Stimulated activated effector memory CD8-positive, alpha-beta T cell treated with anti-CD3 and anti-CD28 coated beads, Interleukin-12 subunit alpha, Interleukin-12 subunit beta, amount 100 ng/mL, for 72 hours (primary cell): Measurements from ENCODE around the gene PLPP3.

Experiments used
- ATAC-seq: fragments of 150-1000 bp; cut with Tn5 transposase; 2 replicates; pipeline ENCODE4 v1.10.0; 2021
- DNase-seq, 2 donors: peaks; one replicate each; pipeline ENCODE4 v3.0.0; 2021 to 2022; ENCODE audit warnings: low spot score in 2 of 2
- H3K27ac Mint-ChIP-seq: one replicate; pipeline ENCODE4 v1.8.0; 2022; ENCODE audit warnings: mild to moderate bottlenecking, mixed read lengths
- H3K36me3 Mint-ChIP-seq: one replicate; pipeline ENCODE4 v1.8.0; 2022; ENCODE audit warnings: mild to moderate bottlenecking, mixed read lengths
- H3K4me1 Mint-ChIP-seq: one replicate; pipeline ENCODE4 v1.8.0; 2022; ENCODE audit warnings: mixed read lengths
- H3K4me3 Mint-ChIP-seq: one replicate; pipeline ENCODE4 v1.8.0; 2022; ENCODE audit warnings: mild to moderate bottlenecking, mixed read lengths
- H3K9me3 Mint-ChIP-seq: one replicate; pipeline ENCODE4 v1.8.0; 2022; ENCODE audit warnings: mixed read lengths

Gene PLPP3

DNA sequence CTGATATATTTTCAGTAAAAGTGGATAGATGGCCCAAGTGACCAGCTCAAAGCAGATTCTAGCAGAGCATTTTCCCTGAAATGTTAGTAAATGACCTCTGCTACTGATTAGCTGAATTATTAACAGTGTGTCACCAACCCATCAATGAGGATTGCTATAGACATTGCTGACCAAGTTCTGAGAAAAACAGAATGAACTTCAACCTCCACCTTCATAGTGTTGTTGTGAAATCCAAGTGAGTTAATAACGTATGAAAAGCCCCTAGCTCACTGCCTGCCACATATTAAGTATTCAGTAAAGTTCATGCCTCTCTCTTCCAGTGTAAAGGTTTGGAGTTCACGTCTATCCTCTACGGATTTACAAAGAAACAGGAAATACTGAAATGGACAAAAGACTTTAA is 15.8 kb downstream of the PLPP3 start:
- no peaks in the 10 kb centered on the region for H3K4me1 Mint-ChIP-seq
- no peak overlapping the region for H3K4me3 Mint-ChIP-seq
- DNase-seq: no peak
- H3K27ac Mint-ChIP-seq: no peak overlapping the region
- H3K9me3 Mint-ChIP-seq: no peaks in the 10 kb centered on the region
- no peak for ATAC-seq
- no peaks in the 10 kb centered on the region for H3K36me3 Mint-ChIP-seq

- no peak overlapping the region for H3K27ac Mint-ChIP-seq
- no peak overlapping the region for H3K4me3 Mint-ChIP-seq
- no peaks in the 10 kb centered on the region for H3K36me3 Mint-ChIP-seq
- DNase-seq: no peak
- no peaks in the 10 kb centered on the region for H3K9me3 Mint-ChIP-seq
- ATAC-seq: no peak
- H3K4me1 Mint-ChIP-seq: no peaks in the 10 kb centered on the region
Observed at GRCh38 chr1:56562891-56563452, 16.4 kb downstream of the PLPP3 start.

DNA sequence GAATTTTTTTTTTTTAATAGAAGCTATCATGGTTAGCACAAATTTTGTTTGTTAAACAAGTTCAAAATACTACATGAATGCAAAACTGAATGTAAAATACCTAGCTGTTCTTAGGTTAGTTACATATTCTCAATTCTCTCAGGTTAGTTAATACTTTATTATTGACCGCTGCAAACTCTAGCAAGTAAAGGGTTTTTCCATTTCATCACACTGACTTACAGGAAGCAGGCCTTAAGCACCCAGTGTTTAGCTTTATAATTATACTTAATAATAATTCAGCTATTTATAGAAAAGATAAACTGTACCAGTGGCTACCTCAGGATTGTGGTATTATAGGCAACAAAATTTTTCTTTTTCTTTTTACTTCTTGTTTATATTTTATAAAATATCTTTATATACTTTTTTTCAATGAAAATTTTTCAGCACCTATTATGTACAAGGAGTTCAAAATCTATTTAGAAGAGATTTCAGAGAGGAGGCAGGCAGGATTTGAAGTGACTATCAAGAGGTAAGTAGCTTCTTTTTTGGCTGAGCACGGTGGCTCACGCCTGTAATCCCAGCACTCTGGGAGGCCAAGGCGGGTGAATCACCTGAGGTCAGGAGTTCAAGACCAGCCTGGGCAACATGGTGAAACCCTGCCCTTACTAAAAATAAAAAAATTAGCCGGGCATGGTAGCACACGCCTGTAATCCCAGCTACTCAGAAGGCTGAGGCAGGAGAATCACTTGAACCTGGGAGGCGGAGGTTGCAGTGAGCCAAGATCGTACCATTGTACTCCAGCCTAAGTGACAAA is 17.9 kb downstream of the PLPP3 start:
- Mint-ChIP-seq H3K36me3 (no peaks in the 10 kb centered on the region), H3K27ac (no peak overlapping the region), H3K4me3 (no peak overlapping the region), H3K4me1 (no peaks in the 10 kb centered on the region), H3K9me3 (no peaks in the 10 kb centered on the region)
- DNase-seq (no peak), ATAC-seq (no peak)

- H3K4me1 Mint-ChIP-seq: no peaks in the 10 kb centered on the region
- DNase-seq: no peak
Observed at GRCh38 chr1:56557746-56558145, 21.6 kb downstream of the PLPP3 start.

DNA sequence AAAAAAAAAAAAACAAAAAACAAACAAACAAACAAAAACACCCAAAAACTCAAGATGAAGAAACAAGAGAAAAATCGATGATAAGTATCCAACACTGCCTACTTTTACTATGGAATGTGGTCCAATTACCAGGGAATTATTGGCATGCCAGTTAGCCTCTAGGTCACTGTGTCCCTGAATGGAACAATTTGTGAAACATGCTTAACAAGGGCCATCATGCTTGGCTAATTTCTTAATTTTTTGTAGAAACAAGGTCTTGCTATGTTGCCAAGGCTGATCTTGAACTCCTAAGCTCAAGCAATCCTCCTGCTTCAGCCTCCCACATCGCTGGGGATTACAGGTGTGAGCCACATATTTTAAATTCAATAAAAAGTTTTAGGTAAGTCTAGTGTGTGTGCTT is 23.9 kb downstream of the PLPP3 start:
- H3K4me1 Mint-ChIP-seq: no peaks in the 10 kb centered on the region
- no peaks in the 10 kb centered on the region for H3K36me3 Mint-ChIP-seq
- ATAC-seq (no peak), DNase-seq (no peak)
- no peak overlapping the region for H3K4me3 Mint-ChIP-seq
- H3K27ac Mint-ChIP-seq: no peak overlapping the region
- no peaks in the 10 kb centered on the region for H3K9me3 Mint-ChIP-seq

More at GRCh38 chr1:56557746-56558145, 21.6 kb downstream of the PLPP3 start:
- no peak for ATAC-seq
- Mint-ChIP-seq H3K4me3 (no peak overlapping the region), H3K27ac (no peak overlapping the region), H3K9me3 (no peaks in the 10 kb centered on the region), H3K36me3 (no peaks in the 10 kb centered on the region)

- no peak for DNase-seq
- Mint-ChIP-seq H3K36me3 (no peaks in the 10 kb centered on the region), H3K27ac (no peak overlapping the region), H3K4me3 (no peak overlapping the region), H3K9me3 (no peaks in the 10 kb centered on the region), H3K4me1 (no peaks in the 10 kb centered on the region)
- ATAC-seq: no peak
Observed at GRCh38 chr1:56553046-56553445, 26.3 kb downstream of the PLPP3 start.

DNA sequence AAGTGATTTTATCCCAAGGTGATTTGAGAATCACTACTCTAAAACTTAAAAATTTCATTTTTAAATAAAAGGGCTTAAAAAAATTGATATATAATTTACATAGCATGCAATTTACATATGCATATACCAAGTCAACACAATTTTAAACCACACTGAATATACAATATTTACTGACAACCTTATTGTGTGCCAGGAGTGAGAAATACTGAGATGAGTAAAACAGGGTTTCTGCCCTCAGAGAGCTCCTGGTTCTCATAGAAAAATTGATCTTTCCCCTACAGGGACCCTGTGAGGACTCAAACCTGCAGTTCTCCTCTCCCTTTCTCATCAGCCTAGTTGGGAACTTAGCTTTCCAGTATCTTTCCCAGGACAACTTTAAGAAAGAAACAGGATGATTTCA is 27.0 kb downstream of the PLPP3 start:
- DNase-seq: no peak
- no peak overlapping the region for H3K4me3 Mint-ChIP-seq
- H3K4me1 Mint-ChIP-seq: no peaks in the 10 kb centered on the region
- ATAC-seq: no peak
- H3K9me3 Mint-ChIP-seq: no peaks in the 10 kb centered on the region
- no peaks in the 10 kb centered on the region for H3K36me3 Mint-ChIP-seq
- H3K27ac Mint-ChIP-seq: no peak overlapping the region

DNA sequence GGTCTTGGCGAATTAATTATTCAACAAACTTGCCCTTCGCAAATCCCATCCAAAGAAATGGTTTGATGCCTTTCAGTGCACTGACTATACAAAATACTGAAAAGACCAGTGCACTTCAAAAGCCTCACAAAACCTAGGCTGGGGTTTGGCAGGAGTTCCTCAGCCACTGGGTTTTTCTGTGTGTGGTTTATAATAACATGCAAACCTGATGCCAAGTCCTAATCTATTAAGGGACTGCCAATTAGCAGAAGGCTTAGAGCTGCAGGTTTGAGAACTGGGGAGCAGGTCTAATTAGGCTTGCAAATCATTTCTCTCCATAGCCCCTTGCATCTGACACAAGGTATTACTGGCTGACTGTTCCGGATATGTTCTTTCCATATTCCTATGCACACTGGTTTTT is 27.7 kb downstream of the PLPP3 start:
- no peak for DNase-seq
- H3K9me3 Mint-ChIP-seq: no peaks in the 10 kb centered on the region
- H3K36me3 Mint-ChIP-seq: no peaks in the 10 kb centered on the region
- no peak for ATAC-seq
- H3K4me3 Mint-ChIP-seq: no peak overlapping the region
- H3K27ac Mint-ChIP-seq: no peak overlapping the region
- no peaks in the 10 kb centered on the region for H3K4me1 Mint-ChIP-seq

DNA sequence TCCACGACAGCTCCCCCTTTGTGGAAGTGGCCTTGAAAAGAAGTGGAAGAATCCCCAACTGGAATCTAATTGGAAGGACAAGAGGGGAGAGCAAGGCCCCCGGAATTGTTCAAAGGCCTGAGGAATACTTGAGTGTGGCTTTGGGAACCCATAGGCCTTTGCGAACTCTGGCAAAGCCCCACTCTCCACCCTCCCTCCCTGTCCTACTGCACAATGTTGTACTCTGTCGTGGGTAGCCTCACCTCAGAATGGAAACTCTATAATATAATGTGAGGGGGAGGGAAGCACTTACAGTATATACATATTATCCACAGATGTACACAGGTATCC is 28.5 kb downstream of the PLPP3 start:
- Mint-ChIP-seq H3K4me1 (no peaks in the 10 kb centered on the region), H3K9me3 (no peaks in the 10 kb centered on the region), H3K36me3 (no peaks in the 10 kb centered on the region), H3K4me3 (no peak overlapping the region), H3K27ac (no peak overlapping the region)
- ATAC-seq (no peak), DNase-seq (no peak)

DNA sequence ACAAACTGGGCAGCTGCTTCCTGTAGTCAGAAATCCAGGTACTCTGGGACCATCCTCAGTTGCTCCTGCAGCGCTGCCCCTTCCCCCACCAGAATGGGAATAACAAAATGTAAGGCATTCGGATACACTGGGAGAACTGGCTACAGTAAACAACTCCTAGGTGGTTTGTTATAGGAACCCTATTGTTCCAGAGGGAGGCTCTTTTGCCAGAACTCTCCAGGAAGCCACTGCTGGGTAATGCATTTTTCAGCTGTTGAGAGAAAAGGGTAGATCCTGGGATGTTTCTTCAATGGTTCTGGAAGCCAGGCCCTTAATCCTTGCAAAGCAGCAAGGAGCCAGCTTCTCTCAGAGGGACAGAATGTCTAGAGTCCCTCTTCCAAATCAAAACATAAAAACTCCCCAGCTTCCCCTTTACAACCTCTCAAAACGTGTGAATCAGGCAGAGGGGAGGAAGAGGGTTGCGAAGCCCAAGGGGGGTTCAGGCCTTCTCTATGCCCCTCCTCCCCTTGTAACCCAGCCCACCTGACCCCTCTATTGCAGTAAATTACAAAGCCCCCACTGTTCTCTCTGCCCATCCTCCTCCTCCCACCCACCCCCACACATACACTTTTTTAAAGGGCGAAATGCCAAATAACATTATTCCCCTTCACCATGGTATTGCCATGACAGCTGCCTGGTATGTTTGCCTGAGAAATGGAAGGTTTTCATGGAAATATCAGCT is 29.1 kb downstream of the PLPP3 start:
- ATAC-seq (no peak), DNase-seq (no peak)
- no peaks in the 10 kb centered on the region for H3K9me3 Mint-ChIP-seq
- H3K36me3 Mint-ChIP-seq: no peaks in the 10 kb centered on the region
- H3K4me1 Mint-ChIP-seq: no peaks in the 10 kb centered on the region
- no peak overlapping the region for H3K27ac Mint-ChIP-seq
- no peak overlapping the region for H3K4me3 Mint-ChIP-seq

GRCh38 chr1:56548571-56548970 is 30.8 kb downstream of the PLPP3 start:
- DNase-seq (no peak), ATAC-seq (no peak)
- Mint-ChIP-seq H3K36me3 (no peaks in the 10 kb centered on the region), H3K9me3 (no peaks in the 10 kb centered on the region), H3K27ac (no peak overlapping the region), H3K4me1 (no peaks in the 10 kb centered on the region), H3K4me3 (no peak overlapping the region)

GRCh38 chr1:56547977-56548376 is 31.4 kb downstream of the PLPP3 start:
- H3K4me1 Mint-ChIP-seq: no peaks in the 10 kb centered on the region
- H3K9me3 Mint-ChIP-seq: no peaks in the 10 kb centered on the region
- DNase-seq (no peak), ATAC-seq (no peak)
- no peak overlapping the region for H3K4me3 Mint-ChIP-seq
- no peaks in the 10 kb centered on the region for H3K36me3 Mint-ChIP-seq
- H3K27ac Mint-ChIP-seq: no peak overlapping the region

GRCh38 chr1:56547473-56547872 is 31.9 kb downstream of the PLPP3 start:
- ATAC-seq: no peak
- H3K36me3 Mint-ChIP-seq: no peaks in the 10 kb centered on the region
- no peak for DNase-seq
- H3K4me3 Mint-ChIP-seq: no peak overlapping the region
- H3K9me3 Mint-ChIP-seq: no peaks in the 10 kb centered on the region
- no peaks in the 10 kb centered on the region for H3K4me1 Mint-ChIP-seq
- no peak overlapping the region for H3K27ac Mint-ChIP-seq

- no peak for DNase-seq
- peaks cover 3% of the 10 kb centered on the region for H3K9me3 Mint-ChIP-seq
- no peak overlapping the region for H3K27ac Mint-ChIP-seq
- ATAC-seq: no peak
- H3K4me1 Mint-ChIP-seq: no peaks in the 10 kb centered on the region
- H3K36me3 Mint-ChIP-seq: no peaks in the 10 kb centered on the region
- no peak overlapping the region for H3K4me3 Mint-ChIP-seq
Observed at GRCh38 chr1:56545711-56546110, 33.7 kb downstream of the PLPP3 start.

DNA sequence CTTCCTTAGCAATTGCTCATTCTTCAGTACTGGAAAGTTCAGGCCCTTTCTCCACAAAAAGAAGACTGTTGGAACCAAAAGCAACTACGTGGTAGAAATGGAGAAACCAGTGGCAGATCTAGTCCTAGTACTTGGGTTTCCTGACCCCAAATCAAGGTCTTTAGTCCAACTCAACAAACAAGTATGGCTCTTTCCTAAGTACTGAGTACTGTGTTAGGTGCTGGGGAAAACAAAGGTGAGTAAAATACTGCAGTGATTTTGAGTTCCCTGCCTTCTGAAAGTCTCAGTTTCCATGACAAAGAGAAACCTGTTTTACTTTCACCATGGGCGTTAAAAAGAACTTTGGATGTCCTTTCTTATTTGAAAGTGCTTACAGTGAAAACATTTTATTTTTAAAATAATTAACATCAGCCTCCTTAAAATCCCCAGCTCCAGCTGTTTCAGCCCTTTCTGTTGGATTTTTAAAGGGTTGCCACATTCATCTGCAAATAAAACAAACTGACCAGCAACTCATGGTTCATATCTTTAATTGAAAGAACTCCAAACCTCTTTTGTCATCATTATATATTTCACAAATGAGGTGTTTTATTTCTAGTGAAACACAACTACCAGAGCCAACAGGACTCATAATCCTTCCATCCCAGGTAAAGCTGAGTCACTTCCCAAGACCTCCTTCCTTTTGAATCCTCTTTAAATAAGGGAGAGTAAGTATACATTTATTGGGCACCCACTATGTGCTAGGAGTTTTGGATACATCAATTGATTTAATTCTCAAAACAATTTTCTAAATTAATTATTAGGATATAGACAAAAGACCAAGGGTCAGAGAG is 35.4 kb downstream of the PLPP3 start:
- Mint-ChIP-seq H3K27ac (no peak overlapping the region), H3K4me3 (no peak overlapping the region), H3K36me3 (no peaks in the 10 kb centered on the region), H3K9me3 (peaks cover 3% of the 10 kb centered on the region), H3K4me1 (no peaks in the 10 kb centered on the region)
- ATAC-seq (no peak), DNase-seq (no peak)
